ENCODE measurements around the gene GDNF.

GDNF gene

DNA sequence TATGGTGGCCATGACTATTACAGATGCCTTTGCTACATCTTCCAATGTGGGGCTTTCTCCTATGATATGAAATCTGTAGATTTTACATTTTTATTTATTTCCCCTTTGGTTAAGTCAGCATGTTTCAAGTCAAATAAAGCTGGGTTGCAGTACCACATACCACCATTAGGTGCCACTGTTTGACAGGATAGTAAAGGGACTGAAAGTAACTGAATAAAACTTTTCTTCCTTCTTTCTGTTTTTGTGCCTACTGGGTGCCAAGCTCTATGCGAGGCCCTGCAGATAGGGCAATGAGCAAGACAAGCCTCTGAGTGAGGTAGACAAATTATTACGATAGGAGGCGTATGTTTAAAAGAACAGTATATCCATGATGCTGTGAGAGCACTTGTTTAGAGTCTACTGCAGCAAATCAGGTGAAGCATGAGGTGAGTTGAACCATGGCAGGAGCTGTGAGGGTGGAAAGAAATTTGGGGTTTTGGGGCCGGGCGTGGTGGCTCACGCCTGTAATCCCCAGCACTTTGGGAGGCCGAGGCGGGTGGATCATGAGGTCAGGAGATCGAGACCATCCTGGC lies 64.8 kb downstream of the GDNF start:
- H3K27ac ChIP-seq (ENCODE audit: low read depth, low read length), result no peak overlapping the region
- H3K4me3 ChIP-seq (ENCODE audit: low read depth in 1 of 5, low read length in 5 of 5), result no peak overlapping the region
- H3K27me3 ChIP-seq (ENCODE audit: control insufficient read depth in 5 of 5, insufficient read depth in 4 of 5, low read length in 5 of 5), result no peaks in the 10 kb centered on the region
- H3K4me1 ChIP-seq (ENCODE audit: control insufficient read depth in 5 of 5, insufficient read depth in 5 of 5, low read length in 5 of 5), result peaks cover 0 to 11% (median 0%) of the 10 kb centered on the region in 5 donors
- peaks cover 0 to 7% (median 4%) of the 10 kb centered on the region in 5 donors for H3K9me3 ChIP-seq (ENCODE audit: control insufficient read depth in 5 of 5, low read length in 5 of 5)
- H3K9ac ChIP-seq (ENCODE audit: low read length in 5 of 5), result no peak overlapping the region
- H3K36me3 ChIP-seq (ENCODE audit: control insufficient read depth in 5 of 5, insufficient read depth in 5 of 5, low read length in 5 of 5), result no peaks in the 10 kb centered on the region

GRCh38 chr5:37773809-37774208 lies 66.0 kb downstream of the GDNF start:
- no peaks in the 10 kb centered on the region for H3K27me3 ChIP-seq (ENCODE audit: control insufficient read depth in 5 of 5, insufficient read depth in 4 of 5, low read length in 5 of 5)
- H3K4me3 ChIP-seq (ENCODE audit: low read depth in 1 of 5, low read length in 5 of 5), result no peak overlapping the region
- H3K27ac ChIP-seq (ENCODE audit: low read depth, low read length), result no peak overlapping the region
- H3K36me3 ChIP-seq (ENCODE audit: control insufficient read depth in 5 of 5, insufficient read depth in 5 of 5, low read length in 5 of 5), result no peaks in the 10 kb centered on the region
- H3K9ac ChIP-seq (ENCODE audit: low read length in 5 of 5), result no peak overlapping the region
- peaks cover 0 to 7% (median 4%) of the 10 kb centered on the region in 5 donors for H3K9me3 ChIP-seq (ENCODE audit: control insufficient read depth in 5 of 5, low read length in 5 of 5)
- H3K4me1 ChIP-seq (ENCODE audit: control insufficient read depth in 5 of 5, insufficient read depth in 5 of 5, low read length in 5 of 5), result peaks cover 0 to 11% (median 0%) of the 10 kb centered on the region in 5 donors

DNA sequence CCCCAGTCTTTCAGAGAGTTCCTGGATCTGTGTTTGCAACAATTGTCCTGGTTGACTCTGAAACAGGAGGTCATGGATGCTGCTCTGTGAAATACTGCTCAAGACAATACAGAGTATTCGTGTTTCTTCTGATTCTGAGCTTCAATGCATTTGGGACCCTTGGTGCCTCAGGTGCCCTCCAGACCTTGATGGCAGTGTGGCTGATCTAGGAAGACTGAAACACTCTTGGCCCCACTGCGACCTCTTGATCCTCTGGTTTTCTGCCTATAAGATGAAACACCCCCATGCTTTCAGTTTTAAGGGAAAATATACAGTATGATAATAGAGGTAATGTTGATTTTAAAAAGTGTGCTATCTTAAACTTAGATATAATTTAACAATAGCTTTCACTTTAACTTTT lies 67.6 kb downstream of the GDNF start:
- Histone ChIP-seq H3K27ac (ENCODE audit: low read depth, low read length) (no peak overlapping the region), H3K9ac (ENCODE audit: low read length in 5 of 5) (no peak overlapping the region), H3K36me3 (ENCODE audit: control insufficient read depth in 5 of 5, insufficient read depth in 5 of 5, low read length in 5 of 5) (no peaks in the 10 kb centered on the region), H3K27me3 (ENCODE audit: control insufficient read depth in 5 of 5, insufficient read depth in 4 of 5, low read length in 5 of 5) (no peaks in the 10 kb centered on the region), H3K4me3 (ENCODE audit: low read depth in 1 of 5, low read length in 5 of 5) (no peak overlapping the region), H3K4me1 (ENCODE audit: control insufficient read depth in 5 of 5, insufficient read depth in 5 of 5, low read length in 5 of 5) (peaks cover 0 to 7% (median 0%) of the 10 kb centered on the region in 5 donors), H3K9me3 (ENCODE audit: control insufficient read depth in 5 of 5, low read length in 5 of 5) (peaks cover 0 to 7% (median 4%) of the 10 kb centered on the region in 5 donors)

DNA sequence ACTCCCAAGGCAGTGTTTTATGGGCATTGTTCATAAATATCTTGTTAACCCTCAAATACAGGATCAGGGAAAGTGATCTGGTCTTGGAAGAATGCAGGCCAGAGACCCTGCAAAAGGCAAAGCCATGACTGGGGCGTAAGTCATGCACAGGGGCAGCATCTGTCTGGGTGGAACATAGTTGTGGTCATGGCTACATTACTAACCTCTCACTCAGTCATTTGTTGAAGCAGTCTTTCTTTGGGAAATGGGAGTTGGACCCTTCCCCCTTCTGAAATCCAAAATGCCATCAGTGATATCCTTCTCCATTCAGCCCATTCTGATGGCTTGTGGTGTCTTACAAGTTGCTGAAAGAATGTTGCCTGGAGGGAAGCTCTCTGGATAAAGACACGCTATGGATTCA lies 68.1 kb downstream of the GDNF start:
- no peak overlapping the region for H3K9ac ChIP-seq (ENCODE audit: low read length in 5 of 5)
- H3K9me3 ChIP-seq (ENCODE audit: control insufficient read depth in 5 of 5, low read length in 5 of 5), result peaks cover 0 to 7% (median 4%) of the 10 kb centered on the region in 5 donors
- no peak overlapping the region for H3K27ac ChIP-seq (ENCODE audit: low read depth, low read length)
- H3K4me1 ChIP-seq (ENCODE audit: control insufficient read depth in 5 of 5, insufficient read depth in 5 of 5, low read length in 5 of 5), result peaks cover 0 to 7% (median 0%) of the 10 kb centered on the region in 5 donors
- no peaks in the 10 kb centered on the region for H3K27me3 ChIP-seq (ENCODE audit: control insufficient read depth in 5 of 5, insufficient read depth in 4 of 5, low read length in 5 of 5)
- no peaks in the 10 kb centered on the region for H3K36me3 ChIP-seq (ENCODE audit: control insufficient read depth in 5 of 5, insufficient read depth in 5 of 5, low read length in 5 of 5)
- no peak overlapping the region for H3K4me3 ChIP-seq (ENCODE audit: low read depth in 1 of 5, low read length in 5 of 5)

DNA sequence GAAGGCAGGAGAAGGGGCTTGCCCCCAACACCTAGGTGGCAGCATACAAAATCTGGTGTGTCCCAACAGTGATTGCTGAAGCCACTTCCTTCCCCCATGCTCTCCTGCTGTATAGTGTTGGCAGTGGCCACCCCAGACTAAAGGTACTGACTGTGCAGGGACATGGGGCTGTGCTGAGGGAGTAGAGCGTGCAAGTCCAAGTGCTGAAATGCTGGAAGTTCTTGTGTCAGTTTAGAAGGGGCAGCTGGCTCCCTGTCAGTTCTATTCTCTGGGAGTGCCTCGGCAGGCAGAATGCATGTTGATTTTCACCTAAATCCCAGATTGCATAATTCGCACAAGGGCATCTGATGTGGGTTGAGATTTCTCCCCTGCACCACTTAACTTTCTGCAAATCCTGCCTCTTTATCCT lies 68.6 kb downstream of the GDNF start:
- no peak overlapping the region for H3K27ac ChIP-seq (ENCODE audit: low read depth, low read length)
- no peak overlapping the region for H3K4me3 ChIP-seq (ENCODE audit: low read depth in 1 of 5, low read length in 5 of 5)

GRCh38 chr5:37770786-37771185 lies 69.1 kb downstream of the GDNF start:
- no peak overlapping the region for H3K27ac ChIP-seq (ENCODE audit: low read depth, low read length)
- H3K9ac ChIP-seq (ENCODE audit: low read length in 5 of 5), result no peak overlapping the region

More for the DNA sequence above, 68.6 kb downstream of the GDNF start:
- H3K4me1 ChIP-seq (ENCODE audit: control insufficient read depth in 5 of 5, insufficient read depth in 5 of 5, low read length in 5 of 5), result peaks cover 0 to 7% (median 0%) of the 10 kb centered on the region in 5 donors
- H3K27me3 ChIP-seq (ENCODE audit: control insufficient read depth in 5 of 5, insufficient read depth in 4 of 5, low read length in 5 of 5), result no peaks in the 10 kb centered on the region
- peaks cover 0 to 7% (median 4%) of the 10 kb centered on the region in 5 donors for H3K9me3 ChIP-seq (ENCODE audit: control insufficient read depth in 5 of 5, low read length in 5 of 5)
- H3K9ac ChIP-seq (ENCODE audit: low read length in 5 of 5), result no peak overlapping the region
- H3K36me3 ChIP-seq (ENCODE audit: control insufficient read depth in 5 of 5, insufficient read depth in 5 of 5, low read length in 5 of 5), result no peaks in the 10 kb centered on the region

DNA sequence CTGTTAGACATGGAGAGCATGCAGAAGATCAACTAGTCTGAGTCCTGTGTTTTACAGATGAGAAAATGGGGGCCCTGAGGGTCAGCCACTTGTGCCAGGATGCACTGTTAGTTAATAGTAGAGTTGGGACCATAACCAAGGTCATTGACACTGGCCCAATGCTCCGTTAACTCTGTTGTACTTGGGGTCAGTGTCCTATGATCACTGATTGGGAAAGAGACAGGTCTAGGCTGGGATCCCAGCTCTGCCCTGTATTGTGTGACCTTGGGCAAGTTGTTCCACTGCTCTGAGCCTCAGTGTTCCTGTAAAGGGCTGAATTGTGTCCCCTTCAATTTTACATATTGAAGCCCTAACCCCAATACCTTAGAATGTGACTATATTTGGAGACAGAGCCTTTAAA lies 70.0 kb downstream of the GDNF start:
- Histone ChIP-seq H3K9ac (ENCODE audit: low read length in 5 of 5) (no peak overlapping the region), H3K9me3 (ENCODE audit: control insufficient read depth in 5 of 5, low read length in 5 of 5) (peaks cover 0 to 3% (median 1%) of the 10 kb centered on the region in 5 donors), H3K4me1 (ENCODE audit: control insufficient read depth in 5 of 5, insufficient read depth in 5 of 5, low read length in 5 of 5) (peaks cover 0 to 7% (median 0%) of the 10 kb centered on the region in 5 donors), H3K4me3 (ENCODE audit: low read depth in 1 of 5, low read length in 5 of 5) (no peak overlapping the region), H3K36me3 (ENCODE audit: control insufficient read depth in 5 of 5, insufficient read depth in 5 of 5, low read length in 5 of 5) (no peaks in the 10 kb centered on the region), H3K27ac (ENCODE audit: low read depth, low read length) (no peak overlapping the region), H3K27me3 (ENCODE audit: control insufficient read depth in 5 of 5, insufficient read depth in 4 of 5, low read length in 5 of 5) (no peaks in the 10 kb centered on the region)

More at GRCh38 chr5:37770786-37771185, 69.1 kb downstream of the GDNF start:
- Histone ChIP-seq H3K4me1 (ENCODE audit: control insufficient read depth in 5 of 5, insufficient read depth in 5 of 5, low read length in 5 of 5) (peaks cover 0 to 7% (median 0%) of the 10 kb centered on the region in 5 donors), H3K36me3 (ENCODE audit: control insufficient read depth in 5 of 5, insufficient read depth in 5 of 5, low read length in 5 of 5) (no peaks in the 10 kb centered on the region), H3K4me3 (ENCODE audit: low read depth in 1 of 5, low read length in 5 of 5) (no peak overlapping the region), H3K9me3 (ENCODE audit: control insufficient read depth in 5 of 5, low read length in 5 of 5) (peaks cover 0 to 7% (median 4%) of the 10 kb centered on the region in 5 donors), H3K27me3 (ENCODE audit: control insufficient read depth in 5 of 5, insufficient read depth in 4 of 5, low read length in 5 of 5) (no peaks in the 10 kb centered on the region)

DNA sequence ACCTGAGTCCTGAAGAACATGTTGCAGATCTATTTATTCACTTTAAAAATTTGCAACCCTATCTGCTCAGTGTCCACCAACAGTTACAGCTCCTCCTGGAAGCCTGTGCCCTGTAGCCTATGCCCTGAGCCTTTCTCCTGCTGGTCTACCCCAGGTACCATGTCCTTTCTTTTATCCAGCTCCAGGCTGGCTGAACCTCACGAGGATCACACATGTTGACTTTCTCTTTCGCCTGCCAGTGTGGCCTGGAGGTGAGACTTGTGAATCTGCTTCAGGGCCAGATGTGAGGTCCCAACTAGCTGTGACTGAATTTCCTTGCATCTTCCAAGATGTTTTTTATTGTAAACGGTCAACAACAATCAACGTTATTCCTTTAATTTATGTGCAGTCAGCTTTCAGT lies 70.7 kb downstream of the GDNF start:
- Histone ChIP-seq H3K9ac (ENCODE audit: low read length in 5 of 5) (no peak overlapping the region), H3K9me3 (ENCODE audit: control insufficient read depth in 5 of 5, low read length in 5 of 5) (peaks cover 0 to 2% (median 0%) of the 10 kb centered on the region in 5 donors), H3K36me3 (ENCODE audit: control insufficient read depth in 5 of 5, insufficient read depth in 5 of 5, low read length in 5 of 5) (no peaks in the 10 kb centered on the region), H3K4me1 (ENCODE audit: control insufficient read depth in 5 of 5, insufficient read depth in 5 of 5, low read length in 5 of 5) (peaks cover 0 to 7% (median 0%) of the 10 kb centered on the region in 5 donors), H3K27me3 (ENCODE audit: control insufficient read depth in 5 of 5, insufficient read depth in 4 of 5, low read length in 5 of 5) (no peaks in the 10 kb centered on the region), H3K4me3 (ENCODE audit: low read depth in 1 of 5, low read length in 5 of 5) (no peak overlapping the region), H3K27ac (ENCODE audit: low read depth, low read length) (no peak overlapping the region)

DNA sequence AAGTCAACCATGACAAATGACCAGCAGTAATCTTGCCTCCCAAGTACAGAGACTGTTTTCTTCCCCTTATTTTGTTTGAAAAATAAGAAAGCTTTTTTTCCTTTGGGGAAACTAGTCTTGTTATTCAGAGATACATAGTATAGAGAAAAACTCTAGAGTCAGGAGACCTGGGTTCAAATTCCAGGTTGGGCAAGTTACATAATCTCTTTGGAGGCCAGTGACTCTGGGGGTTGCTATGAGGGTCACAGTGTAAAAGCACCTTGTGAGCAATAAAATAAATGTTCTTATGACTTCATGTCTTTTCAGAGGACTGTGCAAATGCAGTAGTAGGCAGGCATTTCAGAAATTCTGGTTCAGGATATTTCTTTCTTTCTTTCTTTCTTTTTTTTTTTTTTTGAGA lies 71.5 kb downstream of the GDNF start:
- no peak overlapping the region for H3K27ac ChIP-seq (ENCODE audit: low read depth, low read length)

DNA sequence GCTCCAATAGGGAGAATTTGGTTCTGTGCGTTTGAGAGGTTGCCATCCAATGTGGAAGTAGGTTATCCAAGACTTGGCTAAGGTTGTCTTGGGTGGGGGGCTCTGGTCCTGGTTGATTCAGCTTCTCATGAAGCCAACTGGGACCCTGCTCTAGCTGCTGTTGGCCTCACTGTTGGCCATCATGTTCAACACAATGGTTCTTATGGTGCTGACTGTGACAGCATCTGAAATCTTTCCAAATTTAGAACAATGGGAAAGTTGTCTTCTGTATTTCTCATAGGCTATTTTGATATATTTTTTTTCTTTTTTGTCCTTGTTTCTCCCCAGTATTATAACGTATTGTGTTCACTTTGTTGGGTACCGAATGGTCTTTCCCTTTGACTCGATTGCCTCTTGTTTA lies 71.9 kb downstream of the GDNF start:
- Histone ChIP-seq H3K9me3 (ENCODE audit: control insufficient read depth in 5 of 5, low read length in 5 of 5) (peaks cover 0 to 2% (median 0%) of the 10 kb centered on the region in 5 donors), H3K36me3 (ENCODE audit: control insufficient read depth in 5 of 5, insufficient read depth in 5 of 5, low read length in 5 of 5) (no peaks in the 10 kb centered on the region), H3K27ac (ENCODE audit: low read depth, low read length) (no peak overlapping the region), H3K27me3 (ENCODE audit: control insufficient read depth in 5 of 5, insufficient read depth in 4 of 5, low read length in 5 of 5) (no peaks in the 10 kb centered on the region), H3K9ac (ENCODE audit: low read length in 5 of 5) (no peak overlapping the region), H3K4me3 (ENCODE audit: low read depth in 1 of 5, low read length in 5 of 5) (no peak overlapping the region), H3K4me1 (ENCODE audit: control insufficient read depth in 5 of 5, insufficient read depth in 5 of 5, low read length in 5 of 5) (peaks cover 0 to 7% (median 0%) of the 10 kb centered on the region in 5 donors)

More for the DNA sequence above, 71.5 kb downstream of the GDNF start:
- Histone ChIP-seq H3K9ac (ENCODE audit: low read length in 5 of 5) (no peak overlapping the region), H3K9me3 (ENCODE audit: control insufficient read depth in 5 of 5, low read length in 5 of 5) (peaks cover 0 to 2% (median 0%) of the 10 kb centered on the region in 5 donors), H3K27me3 (ENCODE audit: control insufficient read depth in 5 of 5, insufficient read depth in 4 of 5, low read length in 5 of 5) (no peaks in the 10 kb centered on the region), H3K4me3 (ENCODE audit: low read depth in 1 of 5, low read length in 5 of 5) (no peak overlapping the region), H3K4me1 (ENCODE audit: control insufficient read depth in 5 of 5, insufficient read depth in 5 of 5, low read length in 5 of 5) (peaks cover 0 to 7% (median 0%) of the 10 kb centered on the region in 5 donors), H3K36me3 (ENCODE audit: control insufficient read depth in 5 of 5, insufficient read depth in 5 of 5, low read length in 5 of 5) (no peaks in the 10 kb centered on the region)
